ENCODE results near the gene PAOX.

Gene PAOX

GRCh38 chr10:133379152-133379800 lies at the start of gene PAOX:
PAOX (plus strand) TSS chr10:133379262; CDS start chr10:133379317, 55 bp downstream.
- in situ Hi-C loops (cut with MboI; ENCODE audit: low sequenced_read_pairs) = no loop called here

- in situ Hi-C loops (cut with MboI; ENCODE audit: low sequenced_read_pairs) = no loop called here
Observed at GRCh38 chr10:133329491-133330202, 49.4 kb upstream of the PAOX start.

GRCh38 chr10:133332936-133333699 lies 45.9 kb upstream of the PAOX start:
- in situ Hi-C loops (cut with MboI; ENCODE audit: low sequenced_read_pairs) = no loop called here

- in situ Hi-C loops (cut with MboI; ENCODE audit: low sequenced_read_pairs) = no loop called here
Observed at GRCh38 chr10:133334503-133335245, 44.4 kb upstream of the PAOX start.

- in situ Hi-C loops (cut with MboI; ENCODE audit: low sequenced_read_pairs) = no loop called here
Observed at GRCh38 chr10:133335246-133336117, 43.6 kb upstream of the PAOX start.

- in situ Hi-C loops (cut with MboI; ENCODE audit: low sequenced_read_pairs) = no loop called here
Observed at GRCh38 chr10:133336118-133336576, 42.9 kb upstream of the PAOX start.

GRCh38 chr10:133336577-133337369 lies 42.3 kb upstream of the PAOX start, which contains the start of gene CALY:
CALY (minus strand) TSS chr10:133336896; CDS start chr10:133328989, 7,907 bp downstream.
- in situ Hi-C loops (cut with MboI; ENCODE audit: low sequenced_read_pairs) = no loop called here

- in situ Hi-C loops (cut with MboI; ENCODE audit: low sequenced_read_pairs) = no loop called here
Observed at GRCh38 chr10:133337370-133337725, 41.7 kb upstream of the PAOX start.

GRCh38 chr10:133338080-133339071 lies 40.7 kb upstream of the PAOX start:
- in situ Hi-C loops (cut with MboI; ENCODE audit: low sequenced_read_pairs) = no loop called here

- in situ Hi-C loops (cut with MboI; ENCODE audit: low sequenced_read_pairs) = no loop called here
Observed at GRCh38 chr10:133339708-133340380, 39.2 kb upstream of the PAOX start.

- in situ Hi-C loops (cut with MboI; ENCODE audit: low sequenced_read_pairs) = no loop called here
Observed at GRCh38 chr10:133341983-133342382, 37.1 kb upstream of the PAOX start.

GRCh38 chr10:133342942-133343341 lies 36.1 kb upstream of the PAOX start:
- in situ Hi-C loops (cut with MboI; ENCODE audit: low sequenced_read_pairs) = no loop called here

- in situ Hi-C loops (cut with MboI; ENCODE audit: low sequenced_read_pairs) = no loop called here
Observed at GRCh38 chr10:133343558-133343957, 35.5 kb upstream of the PAOX start.

- in situ Hi-C loops (cut with MboI; ENCODE audit: low sequenced_read_pairs) = no loop called here
Observed at GRCh38 chr10:133344236-133344635, 34.8 kb upstream of the PAOX start.

GRCh38 chr10:133346413-133346812 lies 32.6 kb upstream of the PAOX start:
- in situ Hi-C loops (cut with MboI; ENCODE audit: low sequenced_read_pairs) = no loop called here

- in situ Hi-C loops (cut with MboI; ENCODE audit: low sequenced_read_pairs) = no loop called here
Observed at GRCh38 chr10:133347710-133348517, 31.1 kb upstream of the PAOX start.

- in situ Hi-C loops (cut with MboI; ENCODE audit: low sequenced_read_pairs) = no loop called here
Observed at GRCh38 chr10:133349160-133349568, 29.9 kb upstream of the PAOX start.
